Measurements from ENCODE around the gene LNX1. TPM values are rescaled to one million over a fixed set of nuclear protein-coding genes. Genes with fewer than 3 reads are reported as not detected.

LNX1 gene
- total RNA-seq, 1 donor from 2014 or later: 11.8 TPM

- no peaks in the 10 kb centered on the region for H3K27me3 ChIP-seq
- no peak overlapping the region for H3K4me3 ChIP-seq
- intact Hi-C loops (cut with DNase I): no loop called here
- DNase-seq (ENCODE audit: extremely low spot score in 2 of 2): no peak
- H3K4me1 ChIP-seq: peaks cover 11% of the 10 kb centered on the region
- no peak for TF ChIP-seq CTCF (IDR thresholded peaks at IDR 0.05)
- no peak for TF ChIP-seq POLR2A (IDR thresholded peaks at IDR 0.05)
- TF ChIP-seq POLR2AphosphoS5 (IDR thresholded peaks at IDR 0.05; ENCODE audit: insufficient read depth in 1 of 2, low read depth in 1 of 2): no peak
- no peak overlapping the region for H3K27ac ChIP-seq
- H3K9me3 ChIP-seq: no peaks in the 10 kb centered on the region
- H3K36me3 ChIP-seq: no peaks in the 10 kb centered on the region
Observed at GRCh38 chr4:53532521-53532920, 58.8 kb downstream of the LNX1 start.

GRCh38 chr4:53531585-53532224, 59.6 kb downstream of the LNX1 start:
- no peak for DNase-seq (ENCODE audit: extremely low spot score in 2 of 2)
- TF ChIP-seq CTCF (IDR thresholded peaks at IDR 0.05) (no peak), POLR2AphosphoS5 (IDR thresholded peaks at IDR 0.05; ENCODE audit: insufficient read depth in 1 of 2, low read depth in 1 of 2) (no peak), POLR2A (IDR thresholded peaks at IDR 0.05) (no peak)
- intact Hi-C loops (cut with DNase I): no loop called here
- H3K4me3 ChIP-seq: no peak overlapping the region
- H3K36me3 ChIP-seq: no peaks in the 10 kb centered on the region
- H3K27me3 ChIP-seq: no peaks in the 10 kb centered on the region
- no peak overlapping the region for H3K27ac ChIP-seq
- no peaks in the 10 kb centered on the region for H3K9me3 ChIP-seq
- peaks cover 11% of the 10 kb centered on the region for H3K4me1 ChIP-seq

- Histone ChIP-seq H3K4me3 (no peak overlapping the region), H3K27me3 (no peaks in the 10 kb centered on the region), H3K4me1 (no peaks in the 10 kb centered on the region), H3K9me3 (no peaks in the 10 kb centered on the region), H3K27ac (no peak overlapping the region), H3K36me3 (no peaks in the 10 kb centered on the region)
- no peak for DNase-seq (ENCODE audit: extremely low spot score in 2 of 2)
- no peak for TF ChIP-seq POLR2A (IDR thresholded peaks at IDR 0.05)
- TF ChIP-seq POLR2AphosphoS5 (IDR thresholded peaks at IDR 0.05; ENCODE audit: insufficient read depth in 1 of 2, low read depth in 1 of 2): no peak
- TF ChIP-seq CTCF (IDR thresholded peaks at IDR 0.05): no peak
- intact Hi-C loops (cut with DNase I): no loop called here
Observed at GRCh38 chr4:53529025-53529424, 62.3 kb downstream of the LNX1 start.

- Histone ChIP-seq H3K36me3 (no peaks in the 10 kb centered on the region), H3K27ac (no peak overlapping the region), H3K9me3 (no peaks in the 10 kb centered on the region), H3K4me3 (no peak overlapping the region), H3K4me1 (no peaks in the 10 kb centered on the region), H3K27me3 (no peaks in the 10 kb centered on the region)
- TF ChIP-seq CTCF (IDR thresholded peaks at IDR 0.05): no peak
- TF ChIP-seq POLR2A (IDR thresholded peaks at IDR 0.05): no peak
- TF ChIP-seq POLR2AphosphoS5 (IDR thresholded peaks at IDR 0.05; ENCODE audit: insufficient read depth in 1 of 2, low read depth in 1 of 2): no peak
- intact Hi-C loops (cut with DNase I): no loop called here
- DNase-seq (ENCODE audit: extremely low spot score in 2 of 2): no peak
Observed at GRCh38 chr4:53527930-53528329, 63.4 kb downstream of the LNX1 start.

GRCh38 chr4:53527326-53527725, 64.0 kb downstream of the LNX1 start:
- Histone ChIP-seq H3K27me3 (no peaks in the 10 kb centered on the region), H3K9me3 (no peaks in the 10 kb centered on the region), H3K36me3 (no peaks in the 10 kb centered on the region), H3K4me3 (no peak overlapping the region), H3K27ac (no peak overlapping the region), H3K4me1 (no peaks in the 10 kb centered on the region)
- intact Hi-C loops (cut with DNase I): no loop called here
- DNase-seq (ENCODE audit: extremely low spot score in 2 of 2): no peak
- TF ChIP-seq POLR2A (IDR thresholded peaks at IDR 0.05): no peak
- no peak for TF ChIP-seq CTCF (IDR thresholded peaks at IDR 0.05)
- TF ChIP-seq POLR2AphosphoS5 (IDR thresholded peaks at IDR 0.05; ENCODE audit: insufficient read depth in 1 of 2, low read depth in 1 of 2): no peak

Measured in vagina (tissue), 2 donors.